Measurements from ENCODE around the gene CACNA1C. TPM values are rescaled to one million over a fixed set of nuclear protein-coding genes. Genes with fewer than 3 reads are reported as not detected.
A peak's percentile ranks its signal among the peaks of the same experiment; 100 is the strongest.

CACNA1C gene
- total and polyA plus RNA-seq, 2 of the 4 experiments (the other 2 are of a cell fraction) = 1.6 to 2.6 TPM

DNA sequence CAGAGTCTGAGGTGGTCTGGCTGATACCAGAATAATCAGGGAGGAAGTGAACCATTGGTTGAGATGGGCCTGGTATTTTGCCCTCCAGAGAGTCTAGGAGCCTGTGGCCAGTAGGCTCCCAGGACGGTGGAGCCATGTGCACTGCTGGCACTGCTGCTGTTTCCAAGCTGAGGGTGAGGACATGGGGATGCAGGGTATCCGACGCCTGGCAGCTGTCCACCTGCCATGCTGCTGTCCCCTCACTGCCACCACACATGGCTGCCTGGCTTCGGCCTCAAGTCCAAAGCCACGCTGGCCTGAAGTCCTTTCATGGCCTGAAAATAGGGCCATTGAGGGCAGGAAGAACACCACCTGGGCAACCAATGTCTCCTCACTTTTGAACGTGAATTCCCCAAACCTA is 8.6 kb downstream of the CACNA1C start:
- intact Hi-C loops (cut with micrococcal nuclease) (no loop called here), dilution Hi-C loops (cut with HindIII; ENCODE audit: low sequenced_read_pairs, unreplicated experiment) (no loop called here), in situ Hi-C loops (cut with MboI; ENCODE audit: low sequenced_read_pairs) (no loop called here)
- Histone ChIP-seq H3K27ac (ENCODE audit: insufficient read depth, low read length) (no peak overlapping the region), H4K20me1 (ENCODE audit: insufficient read depth, low read length) (no peaks in the 10 kb centered on the region; the same call in none of the 2 replicates), H2AFZ (replicated peaks; ENCODE audit: low read length, poor library complexity) (no peak overlapping the region), H4K8ac (ENCODE audit: low read depth in 2 of 2, low read length in 2 of 2) (no peak overlapping the region), H2BK15ac (ENCODE audit: low read depth, low read length) (no peak overlapping the region), H3K4me2 (ENCODE audit: low read depth, low read length) (no peak overlapping the region), H2AK5ac (ENCODE audit: low read depth, low read length) (peak overlapping the region; percentile 35; the same call in 1 of the 2 replicates), H2BK5ac (ENCODE audit: low read depth, low read length, poor library complexity, severe bottlenecking) (no peak overlapping the region), H2AK9ac (replicated peaks; ENCODE audit: low read depth, low read length, poor library complexity) (no peak overlapping the region), H3K4me1 (ENCODE audit: control insufficient read depth, insufficient read depth, low read length) (peaks cover 7% of the 10 kb centered on the region; the same call in 1 of the 2 replicates), H2BK120ac (ENCODE audit: low read depth, low read length) (no peak overlapping the region), H3K23ac (ENCODE audit: low read depth, low read length) (no peak overlapping the region), H4K91ac (ENCODE audit: insufficient read depth, low read depth, low read length) (no peak overlapping the region), H3K27me3 (ENCODE audit: control insufficient read depth, insufficient read depth, low read length) (no peaks in the 10 kb centered on the region), H3K36me3 (ENCODE audit: control insufficient read depth, insufficient read depth, low read length) (no peaks in the 10 kb centered on the region), H3K9me1 (ENCODE audit: insufficient read depth, low read length) (peaks cover 9% of the 10 kb centered on the region; the same call in 1 of the 2 replicates), H2BK20ac (ENCODE audit: low read depth, low read length) (no peak overlapping the region), H3K18ac (ENCODE audit: low read depth, low read length) (no peak overlapping the region), H3K4me3 (ENCODE audit: insufficient read depth, low read depth, low read length) (no peak overlapping the region), H3K9ac (ENCODE audit: low read depth, low read length) (no peak overlapping the region), H3K9me3 (ENCODE audit: control insufficient read depth, insufficient read depth, low read length) (no peaks in the 10 kb centered on the region), H3K14ac (replicated peaks; ENCODE audit: low read depth, low read length) (no peak overlapping the region), H3K56ac (ENCODE audit: extremely low read depth, insufficient read depth, low read length) (no peak overlapping the region), H4K5ac (ENCODE audit: low read depth, low read length) (no peak overlapping the region), H3K4ac (ENCODE audit: low read depth, low read length) (no peak overlapping the region; the same call in 1 of the 2 replicates), H3K79me1 (ENCODE audit: low read depth in 1 of 2, low read length in 2 of 2) (peaks cover 20 to 55% of the 10 kb centered on the region in 2 experiments)
- no peak for ATAC-seq (ENCODE audit: low read depth)
- POLR2A ChIA-PET (ENCODE audit: unreplicated experiment) = interaction anchor here (0.6 kb wide), 1 partner anchor 84 kb away, joined by 3 read pairs; no protein-coding TSS in a partner anchor
- CTCF ChIA-PET = interaction anchor here (1.2 kb wide), 1 partner anchor 205 kb away, joined by 4 read pairs; no protein-coding TSS in a partner anchor
- TF ChIP-seq MAFK (IDR thresholded peaks at IDR 0.05; ENCODE audit: low read depth, low read length) (no peak), MAZ (IDR thresholded peaks at IDR 0.05; ENCODE audit: borderline replicate concordance, low read depth, low read length) (no peak), CHD1 (IDR thresholded peaks at IDR 0.05; ENCODE audit: low read depth, low read length) (no peak), RCOR1 (IDR thresholded peaks at IDR 0.05; ENCODE audit: insufficient replicate concordance, low read length) (no peak), RAD21 (IDR thresholded peaks at IDR 0.05; ENCODE audit: low read length) (no peak), SMC3 (IDR thresholded peaks at IDR 0.05; ENCODE audit: low read depth, low read length) (no peak), POLR2A (IDR thresholded peaks at IDR 0.05; ENCODE audit: low read depth, low read length) (no peak), MXI1 (IDR thresholded peaks at IDR 0.05; ENCODE audit: borderline replicate concordance, low read depth, low read length) (no peak), RFX5 (IDR thresholded peaks at IDR 0.05; ENCODE audit: low read depth, low read length) (no peak), NFE2L2 (IDR thresholded peaks at IDR 0.05; ENCODE audit: low read depth, low read length) (no peak)
- TF ChIP-seq, protein P1, sequence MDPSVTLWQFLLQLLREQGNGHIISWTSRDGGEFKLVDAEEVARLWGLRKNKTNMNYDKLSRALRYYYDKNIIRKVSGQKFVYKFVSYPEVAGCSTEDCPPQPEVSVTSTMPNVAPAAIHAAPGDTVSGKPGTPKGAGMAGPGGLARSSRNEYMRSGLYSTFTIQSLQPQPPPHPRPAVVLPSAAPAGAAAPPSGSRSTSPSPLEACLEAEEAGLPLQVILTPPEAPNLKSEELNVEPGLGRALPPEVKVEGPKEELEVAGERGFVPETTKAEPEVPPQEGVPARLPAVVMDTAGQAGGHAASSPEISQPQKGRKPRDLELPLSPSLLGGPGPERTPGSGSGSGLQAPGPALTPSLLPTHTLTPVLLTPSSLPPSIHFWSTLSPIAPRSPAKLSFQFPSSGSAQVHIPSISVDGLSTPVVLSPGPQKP (IDR thresholded peaks at IDR 0.05; ENCODE audit: borderline replicate concordance, low read depth, low read length) = no peak
- TF ChIP-seq, protein P2, sequence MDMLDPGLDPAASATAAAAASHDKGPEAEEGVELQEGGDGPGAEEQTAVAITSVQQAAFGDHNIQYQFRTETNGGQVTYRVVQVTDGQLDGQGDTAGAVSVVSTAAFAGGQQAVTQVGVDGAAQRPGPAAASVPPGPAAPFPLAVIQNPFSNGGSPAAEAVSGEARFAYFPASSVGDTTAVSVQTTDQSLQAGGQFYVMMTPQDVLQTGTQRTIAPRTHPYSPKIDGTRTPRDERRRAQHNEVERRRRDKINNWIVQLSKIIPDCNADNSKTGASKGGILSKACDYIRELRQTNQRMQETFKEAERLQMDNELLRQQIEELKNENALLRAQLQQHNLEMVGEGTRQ (IDR thresholded peaks at IDR 0.05; ENCODE audit: low read depth, low read length) = no peak
- BruUV-seq (replicated peaks) = no TSS peak
- no peak for DNase-seq
- no CpG with 5 or more reads among the region's 6 CpGs for WGBS, 2 experiments (ENCODE audit: extremely low coverage in 2 of 2, insufficient read length in 1 of 2)

All from IMR-90 (cell line).